ENCODE measurements around the gene AMBRA1.

Gene AMBRA1

DNA sequence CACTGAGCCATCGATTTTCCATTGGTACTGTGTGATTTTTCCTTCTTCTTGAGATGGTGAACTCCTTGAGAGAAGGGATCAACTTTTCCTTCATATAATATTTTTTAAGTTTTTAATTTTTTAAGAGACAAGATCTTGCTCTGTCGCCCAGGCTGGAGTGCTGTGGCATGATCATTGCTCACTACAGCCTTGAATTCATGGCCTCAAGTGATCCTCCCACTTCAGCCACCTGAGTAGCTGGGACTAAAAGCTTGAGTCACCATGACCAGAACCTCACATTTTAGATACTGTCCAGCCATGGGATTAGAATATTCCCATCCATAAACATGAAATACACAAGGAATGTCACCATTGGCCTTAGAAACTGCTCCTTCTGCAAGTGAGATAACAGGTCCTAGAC, 135.3 kb downstream of the AMBRA1 start:
- ChIA-PET POLR2A (no interaction called here), CTCF (no interaction called here)
- TF ChIP-seq FOXA1 (IDR thresholded peaks at IDR 0.05) (no peak), BHLHE40 (IDR thresholded peaks at IDR 0.05; ENCODE audit: borderline replicate concordance) (no peak), LEF1 (IDR thresholded peaks at IDR 0.05; ENCODE audit: borderline replicate concordance) (no peak), CTBP1 (IDR thresholded peaks at IDR 0.05; ENCODE audit: borderline replicate concordance) (no peak), ARNT (IDR thresholded peaks at IDR 0.05) (no peak), SP1 (IDR thresholded peaks at IDR 0.05) (no peak), FOXK2 (IDR thresholded peaks at IDR 0.05) (no peak), NFRKB (IDR thresholded peaks at IDR 0.05) (no peak), HDGF (IDR thresholded peaks at IDR 0.05; ENCODE audit: borderline replicate concordance) (no peak), ELF4 (IDR thresholded peaks at IDR 0.05) (no peak), ZNF384 (IDR thresholded peaks at IDR 0.05) (no peak), TARDBP (IDR thresholded peaks at IDR 0.05) (no peak), FOXM1 (IDR thresholded peaks at IDR 0.05; ENCODE audit: borderline replicate concordance) (no peak), L3MBTL2 (conservative IDR thresholded peaks at IDR 0.05) (no peak), SUZ12 (IDR thresholded peaks at IDR 0.05) (no peak)
- TF ChIP-seq, protein P1, sequence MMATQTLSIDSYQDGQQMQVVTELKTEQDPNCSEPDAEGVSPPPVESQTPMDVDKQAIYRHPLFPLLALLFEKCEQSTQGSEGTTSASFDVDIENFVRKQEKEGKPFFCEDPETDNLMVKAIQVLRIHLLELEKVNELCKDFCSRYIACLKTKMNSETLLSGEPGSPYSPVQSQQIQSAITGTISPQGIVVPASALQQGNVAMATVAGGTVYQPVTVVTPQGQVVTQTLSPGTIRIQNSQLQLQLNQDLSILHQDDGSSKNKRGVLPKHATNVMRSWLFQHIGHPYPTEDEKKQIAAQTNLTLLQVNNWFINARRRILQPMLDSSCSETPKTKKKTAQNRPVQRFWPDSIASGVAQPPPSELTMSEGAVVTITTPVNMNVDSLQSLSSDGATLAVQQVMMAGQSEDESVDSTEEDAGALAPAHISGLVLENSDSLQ (IDR thresholded peaks at IDR 0.05), result no peak
- no peak for DNase-seq (ENCODE audit: extremely low spot score)

DNA sequence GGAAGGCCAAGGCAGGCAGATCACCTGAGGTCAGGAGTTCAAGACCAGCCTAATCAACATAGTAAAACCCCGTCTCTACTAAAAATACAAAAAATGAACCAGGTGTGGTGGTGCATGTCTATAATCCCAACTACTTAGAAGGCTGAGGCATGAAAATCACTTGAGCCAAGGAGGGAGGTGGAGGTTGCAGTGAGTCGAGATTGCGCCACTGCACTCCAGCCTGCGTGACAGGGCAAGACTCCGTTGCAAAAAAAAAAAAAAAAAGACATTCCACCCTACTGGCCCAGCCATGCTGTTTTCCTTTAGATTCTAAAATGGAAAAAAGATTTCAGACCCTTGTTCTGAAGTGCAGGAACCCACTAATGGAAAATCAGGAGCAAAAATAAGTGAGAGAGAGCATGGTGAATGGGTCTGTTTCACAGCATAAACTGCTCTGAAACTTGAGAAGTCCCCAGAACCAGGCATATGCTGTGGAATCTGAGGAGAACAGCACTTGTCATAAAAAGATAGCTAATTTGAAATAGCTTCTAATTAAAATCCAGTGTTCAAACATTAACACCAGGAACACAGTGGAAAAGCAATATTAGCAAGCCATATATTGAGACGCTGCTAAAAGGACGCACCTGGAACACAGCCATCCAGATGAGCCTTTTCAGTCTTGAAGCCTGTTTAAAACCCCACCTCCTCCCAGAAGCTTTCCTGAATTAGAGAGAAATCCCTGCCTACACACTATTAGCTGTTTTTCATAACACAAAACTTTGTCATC, 136.0 kb downstream of the AMBRA1 start:
- TF ChIP-seq ZNF384 (IDR thresholded peaks at IDR 0.05) (0 out of 2 replicates have a peak, but pooled peaks have one; percentile 13), TARDBP (IDR thresholded peaks at IDR 0.05) (no peak)
- POLR2A ChIA-PET, result no interaction called here
- CTCF ChIA-PET, result no interaction called here
- no peak for DNase-seq (ENCODE audit: extremely low spot score)

DNA sequence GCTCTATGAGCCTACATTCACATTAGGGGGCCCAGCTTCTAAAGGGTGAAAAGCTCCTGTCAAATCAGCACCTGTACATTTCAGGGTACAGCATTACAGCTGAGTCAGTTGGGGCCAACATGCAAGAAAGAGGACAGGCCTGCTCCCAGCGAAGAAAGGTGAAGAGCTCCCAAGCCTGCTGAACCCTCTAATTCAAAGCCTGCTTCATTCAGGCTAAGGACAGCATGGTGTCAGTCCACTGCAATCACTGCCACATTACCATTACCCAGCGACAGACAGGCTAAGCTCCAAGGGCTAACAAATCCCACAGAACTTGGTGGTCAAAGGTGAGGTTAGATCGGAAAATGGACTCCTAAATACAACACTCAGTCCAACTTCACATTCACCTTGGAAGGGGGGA, 136.8 kb downstream of the AMBRA1 start:
- TF ChIP-seq TARDBP (IDR thresholded peaks at IDR 0.05), result no peak
- TF ChIP-seq SUZ12 (IDR thresholded peaks at IDR 0.05), result no peak
- no peak for TF ChIP-seq ELF4 (IDR thresholded peaks at IDR 0.05)
- TF ChIP-seq L3MBTL2 (conservative IDR thresholded peaks at IDR 0.05), result no peak
- TF ChIP-seq NFRKB (IDR thresholded peaks at IDR 0.05), result no peak
- TF ChIP-seq BHLHE40 (IDR thresholded peaks at IDR 0.05; ENCODE audit: borderline replicate concordance), result no peak
- TF ChIP-seq, protein P1 (IDR thresholded peaks at IDR 0.05), result no peak
- no peak for TF ChIP-seq ARNT (IDR thresholded peaks at IDR 0.05)
- POLR2A ChIA-PET, result no interaction called here
- no peak for DNase-seq (ENCODE audit: extremely low spot score)
- CTCF ChIA-PET, result no interaction called here

DNA sequence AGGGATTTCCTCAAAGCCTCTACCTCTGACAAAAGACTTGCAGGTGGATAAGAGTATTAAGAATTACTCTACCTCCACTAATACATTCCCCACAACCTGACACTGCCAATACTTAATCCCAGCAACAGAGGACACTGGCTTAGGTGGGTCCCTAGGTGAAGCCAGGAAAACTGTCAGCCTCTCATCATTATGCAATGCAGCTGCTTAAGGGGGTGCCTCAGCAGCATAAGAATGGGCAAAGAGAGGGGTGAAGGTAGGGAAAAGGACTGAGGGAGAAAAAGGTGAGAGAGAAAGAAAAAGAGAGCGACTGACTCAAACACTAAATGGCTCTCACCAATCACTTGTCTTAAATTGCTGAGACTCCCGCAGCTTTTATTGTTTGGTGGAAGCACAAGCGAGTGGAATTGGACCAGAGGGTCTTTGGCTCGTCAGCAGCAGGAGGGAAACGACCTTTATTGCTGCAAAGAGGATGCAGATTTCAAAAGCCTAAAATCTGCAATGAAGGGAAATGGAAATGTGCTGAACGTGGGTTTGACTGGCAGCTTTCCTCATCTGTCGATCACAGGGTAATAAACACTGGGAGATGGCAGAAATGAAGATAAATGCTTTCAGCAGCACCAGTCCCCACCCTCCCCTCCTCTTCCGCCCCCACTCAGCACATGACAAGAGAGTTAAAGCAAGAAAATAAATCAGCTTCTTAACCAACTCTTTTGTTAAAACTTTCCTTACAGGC, 137.4 kb downstream of the AMBRA1 start:
- TF ChIP-seq LEF1 (IDR thresholded peaks at IDR 0.05; ENCODE audit: borderline replicate concordance), result no peak
- TF ChIP-seq FOXK2 (IDR thresholded peaks at IDR 0.05), result no peak
- no peak for TF ChIP-seq FOXA1 (IDR thresholded peaks at IDR 0.05)
- TF ChIP-seq, protein P1 (IDR thresholded peaks at IDR 0.05), result peak; percentile 93
- POLR2A ChIA-PET, result no interaction called here

DNA sequence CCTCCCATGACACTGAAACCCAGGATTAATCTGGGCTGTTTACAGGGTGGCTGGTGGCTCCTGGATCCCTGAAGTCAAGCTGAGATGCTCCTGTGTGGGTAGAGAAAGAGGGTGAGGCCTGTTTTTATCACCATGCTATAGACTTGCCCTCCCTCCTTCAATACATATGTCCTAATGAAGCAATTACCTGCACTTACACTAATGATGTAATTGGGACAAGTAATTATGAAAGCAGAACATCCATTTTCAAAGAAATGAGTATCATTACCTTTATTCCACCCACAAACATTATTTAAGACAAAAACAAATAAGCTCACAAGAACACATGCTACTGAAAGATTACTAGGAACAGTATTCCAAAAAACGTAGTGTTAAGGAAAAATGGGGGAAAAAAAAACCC, 138.0 kb downstream of the AMBRA1 start:
- DNase-seq (ENCODE audit: extremely low spot score), result no peak
- no peak for TF ChIP-seq TARDBP (IDR thresholded peaks at IDR 0.05)
- no peak for TF ChIP-seq BHLHE40 (IDR thresholded peaks at IDR 0.05; ENCODE audit: borderline replicate concordance)
- no peak for TF ChIP-seq SP1 (IDR thresholded peaks at IDR 0.05)
- TF ChIP-seq ARNT (IDR thresholded peaks at IDR 0.05), result no peak
- no peak for TF ChIP-seq CTBP1 (IDR thresholded peaks at IDR 0.05; ENCODE audit: borderline replicate concordance)
- no peak for TF ChIP-seq FOXM1 (IDR thresholded peaks at IDR 0.05; ENCODE audit: borderline replicate concordance)
- TF ChIP-seq NFRKB (IDR thresholded peaks at IDR 0.05), result no peak
- no peak for TF ChIP-seq ELF4 (IDR thresholded peaks at IDR 0.05)
- no peak for TF ChIP-seq L3MBTL2 (conservative IDR thresholded peaks at IDR 0.05)
- TF ChIP-seq HDGF (IDR thresholded peaks at IDR 0.05; ENCODE audit: borderline replicate concordance), result no peak
- TF ChIP-seq LEF1 (IDR thresholded peaks at IDR 0.05; ENCODE audit: borderline replicate concordance), result no peak
- no peak for TF ChIP-seq SUZ12 (IDR thresholded peaks at IDR 0.05)
- no peak for TF ChIP-seq FOXA1 (IDR thresholded peaks at IDR 0.05)
- no peak for TF ChIP-seq ZNF384 (IDR thresholded peaks at IDR 0.05)
- TF ChIP-seq, protein P1 (IDR thresholded peaks at IDR 0.05), result no peak
- TF ChIP-seq FOXK2 (IDR thresholded peaks at IDR 0.05), result no peak
- ChIA-PET POLR2A (no interaction called here), CTCF (no interaction called here)

More for the DNA sequence above, 137.4 kb downstream of the AMBRA1 start:
- DNase-seq (ENCODE audit: extremely low spot score), result peak; percentile 23
- CTCF ChIA-PET, result no interaction called here

Measured in HEK293T (cell line).